Stimulated activated CD4-positive, alpha-beta T cell treated with anti-CD3 and anti-CD28 coated beads, Interleukin-15, amount 100 ng/mL, for 24 hours (primary cell): ENCODE results near the gene AVL9.
"Not testable (repeated sequence)": the region's sequence is repeated elsewhere in the genome, so short reads cannot be mapped to it uniquely, and the experiment has no call there.

ENCODE experiments used
- DNase-seq: peaks from one replicate; pipeline ENCODE4 v3.0.0-alpha.2; 2020

AVL9 gene

GRCh38 chr7:32495298-32496051, at the start of gene AVL9:
Gene AVL9 (plus strand): TSS chr7:32495489. CDS start chr7:32495710, 221 bp downstream.
- DNase-seq = peak; percentile 99

GRCh38 chr7:32447218-32447617, 48.1 kb upstream of the AVL9 start:
- no peak for DNase-seq

GRCh38 chr7:32453341-32454011, 41.8 kb upstream of the AVL9 start:
- no peak for DNase-seq

- no peak for DNase-seq
Observed at GRCh38 chr7:32458025-32458424, 37.3 kb upstream of the AVL9 start.

GRCh38 chr7:32459788-32460187, 35.5 kb upstream of the AVL9 start:
- DNase-seq = no peak

- DNase-seq = no peak
Observed at GRCh38 chr7:32461484-32461883, 33.8 kb upstream of the AVL9 start.

- no peak for DNase-seq
Observed at GRCh38 chr7:32462451-32462850, 32.8 kb upstream of the AVL9 start.

- no peak for DNase-seq
Observed at GRCh38 chr7:32462977-32463376, 32.3 kb upstream of the AVL9 start.

GRCh38 chr7:32464641-32465416, 30.5 kb upstream of the AVL9 start:
- not testable (repeated sequence) for DNase-seq

- DNase-seq = not testable (repeated sequence)
Observed at GRCh38 chr7:32470004-32470403, 25.3 kb upstream of the AVL9 start.

GRCh38 chr7:32470871-32471270, 24.4 kb upstream of the AVL9 start:
- DNase-seq = no peak

- DNase-seq = no peak
Observed at GRCh38 chr7:32472015-32472414, 23.3 kb upstream of the AVL9 start.

- no peak for DNase-seq
Observed at GRCh38 chr7:32474008-32474407, 21.3 kb upstream of the AVL9 start.

GRCh38 chr7:32476816-32477648, 18.3 kb upstream of the AVL9 start:
- no peak for DNase-seq

GRCh38 chr7:32477649-32477980, 17.7 kb upstream of the AVL9 start:
- no peak for DNase-seq

GRCh38 chr7:32479574-32480200, 15.6 kb upstream of the AVL9 start:
- no peak for DNase-seq

- no peak for DNase-seq
Observed at GRCh38 chr7:32481176-32481575, 14.1 kb upstream of the AVL9 start.

- DNase-seq = no peak
Observed at GRCh38 chr7:32481921-32482320, 13.4 kb upstream of the AVL9 start.

GRCh38 chr7:32489788-32490126, 5.5 kb upstream of the AVL9 start:
- no peak for DNase-seq

- DNase-seq = peak; percentile 91
Observed at GRCh38 chr7:32490127-32490796, 5.0 kb upstream of the AVL9 start, which contains the start of gene LSM5. Gene LSM5 (minus strand): TSS chr7:32490380. CDS start chr7:32490365, 15 bp downstream.

GRCh38 chr7:32494946-32495297, 367 bp upstream of the AVL9 start:
- DNase-seq = no peak
